RWPE1 (cell line): ENCODE data around the gene CLCNKA.
"Not testable (repeated sequence)": the region's sequence is repeated elsewhere in the genome, so short reads cannot be mapped to it uniquely, and the experiment has no call there.

Source experiments
- CTCF ChIA-PET: fragments of 350-600 bp; sonication (Branson Sonifier 250); formaldehyde crosslinking; extraction: SDS; loops from one replicate; lab custom pipeline; 2021; lab: Yijun Ruan, JAX
- POLR2A ChIA-PET: fragments of 400-600 bp; formaldehyde crosslinking; extraction: SDS; loops from one replicate; lab custom pipeline; 2020; ENCODE audit warnings: antibody characterized with exemption; ENCODE audit not compliant: low non-redundant PET; lab: Yijun Ruan, JAX
- DNase-seq: peaks from one replicate; pipeline ENCODE4 v3.0.0; 2012; ENCODE audit warnings: low spot score
- H3K27ac ChIP-seq: fragments of 450-650 bp; 2 replicates; pipeline ENCODE4 v1.5.1; 2017
- TF ChIP-seq, protein P1 (sequence below): fragments of 450-650 bp; conservative IDR thresholded peaks from 2 replicates; pipeline ENCODE4 v1.5.1; 2017; ENCODE audit warnings: low read depth, mild to moderate bottlenecking

Gene CLCNKA

DNA sequence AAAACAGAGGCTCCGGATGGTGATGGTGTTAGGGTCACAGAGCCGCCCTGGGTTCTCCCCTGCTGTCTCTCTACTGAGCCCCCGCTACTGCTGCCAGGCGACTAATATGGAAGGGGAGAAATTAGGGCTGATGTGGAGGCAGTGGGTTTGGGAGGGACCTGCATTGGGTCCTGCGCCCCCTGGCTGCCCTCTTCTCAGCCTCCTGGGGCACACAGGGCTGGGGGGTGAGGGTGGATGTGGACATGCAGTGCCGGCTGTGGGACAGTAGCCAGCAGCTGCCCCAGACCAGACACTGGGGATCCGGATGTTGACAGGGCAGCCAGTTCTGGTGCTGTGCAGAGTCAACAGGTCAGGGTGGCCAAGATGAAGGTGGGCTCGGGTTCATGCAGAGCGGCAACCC lies 20.3 kb downstream of the CLCNKA start:
- no peak for DNase-seq
- ChIA-PET CTCF (no interaction called here), POLR2A (no interaction called here)
- TF ChIP-seq, protein P1, sequence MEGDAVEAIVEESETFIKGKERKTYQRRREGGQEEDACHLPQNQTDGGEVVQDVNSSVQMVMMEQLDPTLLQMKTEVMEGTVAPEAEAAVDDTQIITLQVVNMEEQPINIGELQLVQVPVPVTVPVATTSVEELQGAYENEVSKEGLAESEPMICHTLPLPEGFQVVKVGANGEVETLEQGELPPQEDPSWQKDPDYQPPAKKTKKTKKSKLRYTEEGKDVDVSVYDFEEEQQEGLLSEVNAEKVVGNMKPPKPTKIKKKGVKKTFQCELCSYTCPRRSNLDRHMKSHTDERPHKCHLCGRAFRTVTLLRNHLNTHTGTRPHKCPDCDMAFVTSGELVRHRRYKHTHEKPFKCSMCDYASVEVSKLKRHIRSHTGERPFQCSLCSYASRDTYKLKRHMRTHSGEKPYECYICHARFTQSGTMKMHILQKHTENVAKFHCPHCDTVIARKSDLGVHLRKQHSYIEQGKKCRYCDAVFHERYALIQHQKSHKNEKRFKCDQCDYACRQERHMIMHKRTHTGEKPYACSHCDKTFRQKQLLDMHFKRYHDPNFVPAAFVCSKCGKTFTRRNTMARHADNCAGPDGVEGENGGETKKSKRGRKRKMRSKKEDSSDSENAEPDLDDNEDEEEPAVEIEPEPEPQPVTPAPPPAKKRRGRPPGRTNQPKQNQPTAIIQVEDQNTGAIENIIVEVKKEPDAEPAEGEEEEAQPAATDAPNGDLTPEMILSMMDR: no peak
- no peak overlapping the region for H3K27ac ChIP-seq

DNA sequence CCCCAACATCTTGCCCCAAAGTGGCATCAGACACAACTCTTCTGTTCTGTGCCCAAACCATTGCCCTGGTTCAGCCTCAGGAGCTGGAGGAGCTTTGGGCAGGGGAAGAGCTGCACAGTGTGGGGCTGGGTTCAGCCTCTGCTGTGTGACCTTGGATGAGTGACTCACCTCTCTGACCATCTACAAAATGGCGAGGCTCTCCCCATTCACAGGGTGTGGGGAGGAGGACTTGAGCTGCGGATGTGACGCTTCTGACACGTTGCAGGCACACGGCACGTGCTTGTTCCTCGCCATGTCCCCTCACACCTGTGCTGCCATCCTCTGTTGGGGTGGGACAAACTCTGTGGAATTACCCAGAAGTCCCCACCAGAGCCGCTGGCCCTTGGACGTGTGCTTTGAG lies 20.8 kb downstream of the CLCNKA start:
- POLR2A ChIA-PET, DNase-seq, CTCF ChIA-PET: not testable (repeated sequence)

DNA sequence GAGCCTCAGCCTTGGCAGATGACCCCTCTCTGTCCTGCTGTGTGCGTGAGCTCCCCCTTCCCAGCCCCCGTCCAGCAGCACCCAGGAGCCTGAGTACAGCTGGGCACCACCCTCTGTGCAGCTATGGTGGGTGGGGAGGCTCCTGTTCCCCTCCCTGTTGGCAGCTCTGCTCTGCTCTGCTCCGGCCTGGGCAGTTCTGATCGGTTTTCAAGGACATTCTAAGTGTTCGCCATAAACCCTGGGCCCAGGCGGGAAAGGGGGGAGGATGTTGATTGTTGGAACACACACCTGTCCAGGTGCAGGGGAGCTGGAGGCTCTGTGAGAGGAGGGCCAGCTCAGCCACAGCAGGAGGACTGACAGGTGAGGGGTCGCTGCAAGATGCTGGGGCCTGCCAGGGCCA lies 21.7 kb downstream of the CLCNKA start, which contains the start of gene CLCNKB:
TSS of gene CLCNKB (plus strand) at position 262 of the 400 bp plus-strand sequence. CDS start 711 bp downstream, outside the sequence.
- TF ChIP-seq, protein P1: no peak
- ChIA-PET POLR2A (no interaction called here), CTCF (no interaction called here)
- DNase-seq: no peak
- H3K27ac ChIP-seq: no peak within 1 kb of the TSS

More for the DNA sequence above, 20.8 kb downstream of the CLCNKA start:
- H3K27ac ChIP-seq: not testable (repeated sequence)

DNA sequence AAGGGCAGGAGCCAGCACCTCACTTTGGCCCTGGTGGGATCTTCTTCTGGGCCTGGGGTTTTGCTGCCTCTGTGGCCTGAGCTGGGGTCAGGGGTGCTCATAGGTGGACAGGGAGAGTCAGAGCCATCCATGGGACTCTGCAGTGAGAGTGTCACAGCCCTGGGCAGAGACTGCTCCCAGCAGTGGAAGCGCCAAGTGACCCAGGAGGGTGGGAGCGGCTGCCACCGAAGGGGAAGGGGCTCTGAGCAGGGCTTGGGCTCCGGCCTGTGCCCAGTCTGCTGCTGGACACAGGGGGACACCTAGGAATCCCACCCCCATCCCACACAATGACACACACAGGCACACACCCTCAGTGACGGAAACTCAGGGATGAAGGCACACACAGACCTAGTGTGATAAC lies 22.1 kb downstream of the CLCNKA start:
- ChIA-PET POLR2A (no interaction called here), CTCF (interaction anchor here (0.6 kb wide), 1 partner anchor 338 kb away, joined by 5 read pairs; no protein-coding TSS in a partner anchor)
- TF ChIP-seq, protein P1: no peak
- H3K27ac ChIP-seq: no peak overlapping the region
- DNase-seq: no peak

DNA sequence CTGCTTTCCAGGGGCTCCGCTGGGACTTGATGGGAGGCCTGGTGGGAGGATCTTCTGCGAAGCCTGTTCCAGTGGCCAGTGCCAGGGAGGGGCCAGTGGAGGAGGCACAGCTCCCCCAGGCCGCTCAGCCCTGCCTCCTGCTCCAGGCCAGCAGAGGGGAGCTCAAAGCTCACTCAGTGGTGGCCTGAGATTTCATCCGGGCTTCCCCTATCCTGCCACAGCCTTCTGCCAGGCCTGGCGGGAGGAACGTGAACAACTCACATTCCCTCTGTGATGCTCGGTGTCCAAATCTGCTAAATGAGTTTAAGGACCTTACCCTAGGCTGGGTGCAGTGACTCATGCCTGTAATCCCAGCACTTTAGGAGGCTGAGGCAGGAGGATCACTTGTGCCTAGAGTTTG lies 25.0 kb downstream of the CLCNKA start:
- POLR2A ChIA-PET: no interaction called here
- no peak for DNase-seq
- no peak overlapping the region for H3K27ac ChIP-seq
- TF ChIP-seq, protein P1: no peak
- CTCF ChIA-PET: interaction anchor here (0.5 to 1.1 kb wide), 5 partner anchors 9 to 369 kb away, joined by 3 to 5 read pairs (median 4); partner anchors contain the start of gene FAM131C

DNA sequence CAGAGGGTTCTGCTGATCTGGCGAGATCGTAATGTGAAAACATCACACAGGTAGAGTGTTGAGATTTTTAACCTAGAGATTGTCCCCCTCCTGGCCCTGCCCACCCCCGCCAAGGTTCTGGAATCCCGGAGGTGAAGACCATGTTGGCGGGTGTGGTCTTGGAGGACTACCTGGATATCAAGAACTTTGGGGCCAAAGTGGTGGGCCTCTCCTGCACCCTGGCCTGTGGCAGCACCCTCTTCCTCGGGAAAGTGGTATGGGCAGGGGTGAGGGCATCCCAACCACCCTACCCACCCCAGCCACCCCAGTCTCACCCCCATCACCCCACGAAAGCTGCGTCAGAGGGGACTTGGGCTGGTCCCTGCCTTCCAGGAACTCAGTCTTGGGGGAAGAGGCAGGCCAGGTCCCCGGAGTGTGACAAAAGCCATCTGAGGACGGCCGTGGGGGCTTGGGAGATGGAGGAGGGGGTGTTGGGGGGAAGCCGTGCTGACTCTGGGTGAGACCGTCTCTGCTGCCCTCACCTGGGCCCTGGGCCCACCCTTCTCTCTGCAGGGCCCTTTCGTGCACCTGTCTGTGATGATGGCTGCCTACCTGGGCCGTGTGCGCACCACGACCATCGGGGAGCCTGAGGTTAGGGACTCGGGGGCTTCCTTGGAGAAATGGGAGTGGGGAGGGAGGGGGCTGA lies 26.1 kb downstream of the CLCNKA start:
- POLR2A ChIA-PET: no interaction called here

More for the DNA sequence above, 26.1 kb downstream of the CLCNKA start:
- H3K27ac ChIP-seq: no peak overlapping the region
- CTCF ChIA-PET: interaction anchor here (0.6 to 0.9 kb wide), 3 partner anchors 8 to 370 kb away, joined by 3 to 5 read pairs (median 4); no protein-coding TSS in a partner anchor
- no peak for DNase-seq
- TF ChIP-seq, protein P1: no peak
